ENCODE results near the gene SELENON.
A peak's percentile ranks its signal among the peaks of the same experiment; 100 is the strongest.

Gene SELENON

GRCh38 chr1:25813734-25814471 is 13.9 kb downstream of the SELENON start:
- TF ChIP-seq POLR2AphosphoS5 (IDR thresholded peaks at IDR 0.05; ENCODE audit: low read depth, low read length) (no peak), POU2F2 (IDR thresholded peaks at IDR 0.05; ENCODE audit: low read depth, low read length) (no peak), SPI1 (IDR thresholded peaks at IDR 0.05; ENCODE audit: low read depth, low read length) (peak; percentile 20; the same call in 1 of the 2 replicates)
- FAIRE-seq (no peak), DNase-seq (ENCODE audit: insufficient read length, low spot score) (no peak)

GRCh38 chr1:25814549-25815087 is 14.6 kb downstream of the SELENON start:
- TF ChIP-seq POLR2A (IDR thresholded peaks at IDR 0.05; ENCODE audit: low read depth, low read length) (no peak), POU2F2 (IDR thresholded peaks at IDR 0.05; ENCODE audit: low read depth, low read length) (no peak), PAX5 (IDR thresholded peaks at IDR 0.05; ENCODE audit: insufficient read depth, low read length, severe bottlenecking) (no peak), POLR2AphosphoS5 (IDR thresholded peaks at IDR 0.05; ENCODE audit: low read depth, low read length) (no peak), SPI1 (IDR thresholded peaks at IDR 0.05; ENCODE audit: low read depth, low read length) (no peak)
- DNase-seq (ENCODE audit: insufficient read length, low spot score) (no peak), FAIRE-seq (no peak)

GRCh38 chr1:25815208-25816111 is 15.5 kb downstream of the SELENON start:
- TF ChIP-seq POLR2A (IDR thresholded peaks at IDR 0.05; ENCODE audit: low read depth, low read length) = no peak
- no peak for TF ChIP-seq TAF1 (IDR thresholded peaks at IDR 0.05; ENCODE audit: low read depth, low read length)
- no peak for TF ChIP-seq PAX5 (IDR thresholded peaks at IDR 0.05; ENCODE audit: insufficient read depth, low read length, severe bottlenecking)
- TF ChIP-seq SPI1 (IDR thresholded peaks at IDR 0.05; ENCODE audit: low read depth, low read length) = no peak
- no peak for TF ChIP-seq POU2F2 (IDR thresholded peaks at IDR 0.05; ENCODE audit: low read depth, low read length)
- FAIRE-seq (no peak), DNase-seq (ENCODE audit: insufficient read length, low spot score) (no peak)

- no peak for FAIRE-seq
- no peak for TF ChIP-seq TAF1 (IDR thresholded peaks at IDR 0.05; ENCODE audit: low read depth, low read length)
- no peak for TF ChIP-seq POLR2AphosphoS5 (IDR thresholded peaks at IDR 0.05; ENCODE audit: low read depth, low read length)
- DNase-seq (ENCODE audit: insufficient read length, low spot score) = no peak
Measured at GRCh38 chr1:25816112-25816718, 16.2 kb downstream of the SELENON start.

GRCh38 chr1:25817840-25818501 is 18.0 kb downstream of the SELENON start:
- FAIRE-seq (no peak), DNase-seq (ENCODE audit: insufficient read length, low spot score) (no peak)
- TF ChIP-seq PAX5 (IDR thresholded peaks at IDR 0.05; ENCODE audit: insufficient read depth, low read length, severe bottlenecking) (no peak), POU2F2 (IDR thresholded peaks at IDR 0.05; ENCODE audit: low read depth, low read length) (no peak), POLR2A (IDR thresholded peaks at IDR 0.05; ENCODE audit: low read depth, low read length) (no peak), POLR2AphosphoS5 (IDR thresholded peaks at IDR 0.05; ENCODE audit: low read depth, low read length) (no peak), SPI1 (IDR thresholded peaks at IDR 0.05; ENCODE audit: low read depth, low read length) (no peak), TAF1 (IDR thresholded peaks at IDR 0.05; ENCODE audit: low read depth, low read length) (no peak)

GRCh38 chr1:25818569-25818968 is 18.6 kb downstream of the SELENON start:
- FAIRE-seq = no peak

GRCh38 chr1:25819491-25820246 is 19.7 kb downstream of the SELENON start, which contains the start of gene MTFR1L:
Gene MTFR1L, plus strand, starts transcription at chr1:25819954. Its CDS starts 3,151 bp downstream, at chr1:25823105.
- peak; percentile 99 for FAIRE-seq
- peak; percentile 99 for DNase-seq (ENCODE audit: insufficient read length, low spot score)
- 0 out of 2 replicates have a peak, but pooled peaks have one; percentile 50 for TF ChIP-seq POU2F2 (IDR thresholded peaks at IDR 0.05; ENCODE audit: low read depth, low read length)
- peak; percentile 42 for TF ChIP-seq SPI1 (IDR thresholded peaks at IDR 0.05; ENCODE audit: low read depth, low read length)
- peak; percentile 23 for TF ChIP-seq PAX5 (IDR thresholded peaks at IDR 0.05; ENCODE audit: insufficient read depth, low read length, severe bottlenecking)
- peak; percentile 89 for TF ChIP-seq POLR2A (IDR thresholded peaks at IDR 0.05; ENCODE audit: low read depth, low read length)
- TF ChIP-seq TAF1 (IDR thresholded peaks at IDR 0.05; ENCODE audit: low read depth, low read length) = peak; percentile 76; the same call in 1 of the 2 replicates
- peak; percentile 86 for TF ChIP-seq POLR2AphosphoS5 (IDR thresholded peaks at IDR 0.05; ENCODE audit: low read depth, low read length)

More at GRCh38 chr1:25818569-25818968, 18.6 kb downstream of the SELENON start:
- TF ChIP-seq POU2F2 (IDR thresholded peaks at IDR 0.05; ENCODE audit: low read depth, low read length) (no peak), POLR2A (IDR thresholded peaks at IDR 0.05; ENCODE audit: low read depth, low read length) (no peak), PAX5 (IDR thresholded peaks at IDR 0.05; ENCODE audit: insufficient read depth, low read length, severe bottlenecking) (no peak), TAF1 (IDR thresholded peaks at IDR 0.05; ENCODE audit: low read depth, low read length) (no peak)
- DNase-seq (ENCODE audit: insufficient read length, low spot score) = no peak

- DNase-seq (ENCODE audit: insufficient read length, low spot score) (peak; percentile 85), FAIRE-seq (peak; percentile 98)
- peak; percentile 38; the same call in 1 of the 2 replicates for TF ChIP-seq SPI1 (IDR thresholded peaks at IDR 0.05; ENCODE audit: low read depth, low read length)
- TF ChIP-seq TAF1 (IDR thresholded peaks at IDR 0.05; ENCODE audit: low read depth, low read length) = peak; percentile 74
- no peak for TF ChIP-seq PAX5 (IDR thresholded peaks at IDR 0.05; ENCODE audit: insufficient read depth, low read length, severe bottlenecking)
- 0 out of 2 replicates have a peak, but pooled peaks have one; percentile 37 for TF ChIP-seq POU2F2 (IDR thresholded peaks at IDR 0.05; ENCODE audit: low read depth, low read length)
- peak; percentile 79 for TF ChIP-seq POLR2A (IDR thresholded peaks at IDR 0.05; ENCODE audit: low read depth, low read length)
- peak; percentile 83 for TF ChIP-seq POLR2AphosphoS5 (IDR thresholded peaks at IDR 0.05; ENCODE audit: low read depth, low read length)
Measured at GRCh38 chr1:25820247-25821111, 20.5 kb downstream of the SELENON start.

Data from GM12891 (cell line).